ENCODE data around the gene TAPBP.

The TAPBP gene

GRCh38 chr6:33320315-33321181 lies 6.7 kb upstream of the TAPBP start:
- no peak overlapping the region for H2BK5ac ChIP-seq (ENCODE audit: low read length)
- H3K9me3 ChIP-seq (replicated peaks in 1 of 2; ENCODE audit: control insufficient read depth in 2 of 2, insufficient read depth in 1 of 2, low read depth in 1 of 2, low read length in 2 of 2), result no peaks in the 10 kb centered on the region
- peaks cover 22 to 30% of the 10 kb centered on the region in 2 donors for H3K4me1 ChIP-seq (ENCODE audit: control insufficient read depth in 2 of 2, insufficient read depth in 1 of 2, low read depth in 1 of 2, low read length in 2 of 2)
- no peak overlapping the region for H4K8ac ChIP-seq (ENCODE audit: low read depth, low read length)
- no CpG with 5 or more reads among the region's 32 CpGs for WGBS, 2 donors (ENCODE audit: extremely low coverage in 2 of 2, insufficient read length in 2 of 2, insufficient replicate concordance in 1 of 2)
- H3K36me3 ChIP-seq (replicated peaks in 1 of 2; ENCODE audit: control insufficient read depth in 2 of 2, insufficient read depth in 2 of 2, low read length in 2 of 2), result peaks cover 30 to 45% of the 10 kb centered on the region in 2 donors
- no peak for DNase-seq (ENCODE audit: low spot score)
- no peak overlapping the region for H2AK5ac ChIP-seq (ENCODE audit: low read depth, low read length)
- H3K9ac ChIP-seq (ENCODE audit: low read depth, low read length, poor library complexity), result no peak overlapping the region
- H2BK12ac ChIP-seq (ENCODE audit: low read length), result no peak overlapping the region
- no peak overlapping the region for H3K4me2 ChIP-seq (ENCODE audit: insufficient read depth, low read length, poor library complexity, severe bottlenecking)
- peaks cover 8% of the 10 kb centered on the region for H3K79me1 ChIP-seq (ENCODE audit: low read depth, low read length)
- no peak overlapping the region for H3K27ac ChIP-seq (replicated peaks; ENCODE audit: low read length)
- H3K27me3 ChIP-seq (ENCODE audit: control insufficient read depth in 3 of 3, insufficient read depth in 3 of 3, low read depth in 1 of 3, low read length in 3 of 3), result no peaks in the 10 kb centered on the region
- peak overlapping the region; percentile 83 for H3K23ac ChIP-seq (ENCODE audit: low read depth, low read length, poor library complexity)
- H3K4ac ChIP-seq (ENCODE audit: low read length), result no peak overlapping the region
- no peak overlapping the region for H3K14ac ChIP-seq (ENCODE audit: low read length)
- no peak overlapping the region for H3K18ac ChIP-seq (ENCODE audit: low read length)
- H4K91ac ChIP-seq (ENCODE audit: low read depth, low read length, poor library complexity), result no peak overlapping the region
- no peak overlapping the region for H2BK120ac ChIP-seq (ENCODE audit: low read depth, low read length)
- H3K4me3 ChIP-seq (ENCODE audit: low read length in 2 of 2), result peak overlapping the region; percentile 22 to 81
- no peak overlapping the region for H2BK15ac ChIP-seq (ENCODE audit: low read length)
- H2AFZ ChIP-seq (ENCODE audit: low read length), result no peak overlapping the region

GRCh38 chr6:33319939-33320314 lies 6.0 kb upstream of the TAPBP start:
- Histone ChIP-seq H3K79me1 (ENCODE audit: low read depth, low read length) (peaks cover 8% of the 10 kb centered on the region), H3K4me3 (ENCODE audit: low read length in 2 of 2) (no peak overlapping the region), H3K14ac (ENCODE audit: low read length) (no peak overlapping the region), H2AK5ac (ENCODE audit: low read depth, low read length) (no peak overlapping the region), H2AFZ (ENCODE audit: low read length) (no peak overlapping the region), H3K9me3 (replicated peaks in 1 of 2; ENCODE audit: control insufficient read depth in 2 of 2, insufficient read depth in 1 of 2, low read depth in 1 of 2, low read length in 2 of 2) (no peaks in the 10 kb centered on the region), H2BK120ac (ENCODE audit: low read depth, low read length) (no peak overlapping the region), H3K4ac (ENCODE audit: low read length) (no peak overlapping the region), H3K4me1 (ENCODE audit: control insufficient read depth in 2 of 2, insufficient read depth in 1 of 2, low read depth in 1 of 2, low read length in 2 of 2) (peaks cover 23 to 33% of the 10 kb centered on the region in 2 donors), H3K36me3 (replicated peaks in 1 of 2; ENCODE audit: control insufficient read depth in 2 of 2, insufficient read depth in 2 of 2, low read length in 2 of 2) (peaks cover 30 to 50% of the 10 kb centered on the region in 2 donors), H2BK5ac (ENCODE audit: low read length) (no peak overlapping the region), H3K4me2 (ENCODE audit: insufficient read depth, low read length, poor library complexity, severe bottlenecking) (no peak overlapping the region), H3K18ac (ENCODE audit: low read length) (no peak overlapping the region), H4K91ac (ENCODE audit: low read depth, low read length, poor library complexity) (no peak overlapping the region), H4K8ac (ENCODE audit: low read depth, low read length) (no peak overlapping the region), H3K27ac (replicated peaks; ENCODE audit: low read length) (no peak overlapping the region), H2BK15ac (ENCODE audit: low read length) (no peak overlapping the region), H3K9ac (ENCODE audit: low read depth, low read length, poor library complexity) (no peak overlapping the region), H3K23ac (ENCODE audit: low read depth, low read length, poor library complexity) (no peak overlapping the region), H3K27me3 (ENCODE audit: control insufficient read depth in 3 of 3, insufficient read depth in 3 of 3, low read depth in 1 of 3, low read length in 3 of 3) (no peaks in the 10 kb centered on the region), H2BK12ac (ENCODE audit: low read length) (no peak overlapping the region)
- DNase-seq (ENCODE audit: low spot score), result no peak
- no CpG with 5 or more reads among the region's 3 CpGs for WGBS, 2 donors (ENCODE audit: extremely low coverage in 2 of 2, insufficient read length in 2 of 2, insufficient replicate concordance in 1 of 2)

GRCh38 chr6:33318426-33319073 lies 4.7 kb upstream of the TAPBP start:
- no peak for DNase-seq (ENCODE audit: low spot score)
- Histone ChIP-seq H3K27ac (replicated peaks; ENCODE audit: low read length) (peak overlapping the region; percentile 95), H3K4me3 (ENCODE audit: low read length in 2 of 2) (peak overlapping the region in 1 of 2 donors; percentile 53)

More at GRCh38 chr6:33318426-33319073, 4.7 kb upstream of the TAPBP start:
- WGBS, 2 donors (ENCODE audit: extremely low coverage in 2 of 2, insufficient read length in 2 of 2, insufficient replicate concordance in 1 of 2), result no CpG with 5 or more reads among the region's 8 CpGs
- H3K4me2 ChIP-seq (ENCODE audit: insufficient read depth, low read length, poor library complexity, severe bottlenecking), result peak overlapping the region; percentile 70
- peak overlapping the region; percentile 75 for H2AFZ ChIP-seq (ENCODE audit: low read length)
- H3K4me1 ChIP-seq (ENCODE audit: control insufficient read depth in 2 of 2, insufficient read depth in 1 of 2, low read depth in 1 of 2, low read length in 2 of 2), result peaks cover 24 to 34% of the 10 kb centered on the region in 2 donors
- no peak overlapping the region for H3K9ac ChIP-seq (ENCODE audit: low read depth, low read length, poor library complexity)
- H3K18ac ChIP-seq (ENCODE audit: low read length), result no peak overlapping the region
- H3K14ac ChIP-seq (ENCODE audit: low read length), result no peak overlapping the region
- no peak overlapping the region for H2AK5ac ChIP-seq (ENCODE audit: low read depth, low read length)
- peaks cover 10% of the 10 kb centered on the region for H3K79me1 ChIP-seq (ENCODE audit: low read depth, low read length)
- H3K4ac ChIP-seq (ENCODE audit: low read length), result no peak overlapping the region
- no peak overlapping the region for H4K91ac ChIP-seq (ENCODE audit: low read depth, low read length, poor library complexity)
- peaks cover 30 to 50% of the 10 kb centered on the region in 2 donors for H3K36me3 ChIP-seq (replicated peaks in 1 of 2; ENCODE audit: control insufficient read depth in 2 of 2, insufficient read depth in 2 of 2, low read length in 2 of 2)
- H3K9me3 ChIP-seq (replicated peaks in 1 of 2; ENCODE audit: control insufficient read depth in 2 of 2, insufficient read depth in 1 of 2, low read depth in 1 of 2, low read length in 2 of 2), result no peaks in the 10 kb centered on the region
- no peak overlapping the region for H2BK120ac ChIP-seq (ENCODE audit: low read depth, low read length)
- peaks cover 0 to 3% (median 0%) of the 10 kb centered on the region in 3 experiments for H3K27me3 ChIP-seq (ENCODE audit: control insufficient read depth in 3 of 3, insufficient read depth in 3 of 3, low read depth in 1 of 3, low read length in 3 of 3)
- no peak overlapping the region for H3K23ac ChIP-seq (ENCODE audit: low read depth, low read length, poor library complexity)
- no peak overlapping the region for H4K8ac ChIP-seq (ENCODE audit: low read depth, low read length)
- H2BK12ac ChIP-seq (ENCODE audit: low read length), result no peak overlapping the region
- H2BK15ac ChIP-seq (ENCODE audit: low read length), result no peak overlapping the region
- no peak overlapping the region for H2BK5ac ChIP-seq (ENCODE audit: low read length)

All from neuronal stem cell (in vitro differentiated cells).